ENCODE measurements around the gene CPNE9. TPM values are rescaled to one million over a fixed set of nuclear protein-coding genes. Genes with fewer than 3 reads are reported as not detected.

CPNE9 gene
- total and polyA plus RNA-seq, 2 experiments from 2014 or later = 7.0 to 8.8 TPM

DNA sequence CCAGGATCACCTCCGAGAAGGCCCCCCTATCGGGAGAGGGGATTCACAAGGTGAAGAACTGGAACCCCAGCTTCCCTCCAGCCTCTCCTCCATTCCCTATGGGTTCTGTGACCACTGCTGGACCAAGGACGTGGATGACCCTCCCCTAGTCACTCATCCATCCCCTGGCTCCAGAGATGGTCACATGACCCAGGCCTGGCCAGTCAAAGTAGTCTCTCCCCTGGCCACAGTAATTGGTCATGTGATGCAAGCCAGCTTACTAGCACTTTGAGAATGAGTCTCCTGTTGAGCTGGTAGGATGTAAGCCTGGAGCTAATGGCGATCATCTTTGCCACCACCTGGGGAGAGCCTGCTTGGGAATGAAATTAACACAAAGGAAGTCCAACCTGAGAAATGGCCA, 62.2 kb downstream of the CPNE9 start (continued):
- TF ChIP-seq, protein P1, sequence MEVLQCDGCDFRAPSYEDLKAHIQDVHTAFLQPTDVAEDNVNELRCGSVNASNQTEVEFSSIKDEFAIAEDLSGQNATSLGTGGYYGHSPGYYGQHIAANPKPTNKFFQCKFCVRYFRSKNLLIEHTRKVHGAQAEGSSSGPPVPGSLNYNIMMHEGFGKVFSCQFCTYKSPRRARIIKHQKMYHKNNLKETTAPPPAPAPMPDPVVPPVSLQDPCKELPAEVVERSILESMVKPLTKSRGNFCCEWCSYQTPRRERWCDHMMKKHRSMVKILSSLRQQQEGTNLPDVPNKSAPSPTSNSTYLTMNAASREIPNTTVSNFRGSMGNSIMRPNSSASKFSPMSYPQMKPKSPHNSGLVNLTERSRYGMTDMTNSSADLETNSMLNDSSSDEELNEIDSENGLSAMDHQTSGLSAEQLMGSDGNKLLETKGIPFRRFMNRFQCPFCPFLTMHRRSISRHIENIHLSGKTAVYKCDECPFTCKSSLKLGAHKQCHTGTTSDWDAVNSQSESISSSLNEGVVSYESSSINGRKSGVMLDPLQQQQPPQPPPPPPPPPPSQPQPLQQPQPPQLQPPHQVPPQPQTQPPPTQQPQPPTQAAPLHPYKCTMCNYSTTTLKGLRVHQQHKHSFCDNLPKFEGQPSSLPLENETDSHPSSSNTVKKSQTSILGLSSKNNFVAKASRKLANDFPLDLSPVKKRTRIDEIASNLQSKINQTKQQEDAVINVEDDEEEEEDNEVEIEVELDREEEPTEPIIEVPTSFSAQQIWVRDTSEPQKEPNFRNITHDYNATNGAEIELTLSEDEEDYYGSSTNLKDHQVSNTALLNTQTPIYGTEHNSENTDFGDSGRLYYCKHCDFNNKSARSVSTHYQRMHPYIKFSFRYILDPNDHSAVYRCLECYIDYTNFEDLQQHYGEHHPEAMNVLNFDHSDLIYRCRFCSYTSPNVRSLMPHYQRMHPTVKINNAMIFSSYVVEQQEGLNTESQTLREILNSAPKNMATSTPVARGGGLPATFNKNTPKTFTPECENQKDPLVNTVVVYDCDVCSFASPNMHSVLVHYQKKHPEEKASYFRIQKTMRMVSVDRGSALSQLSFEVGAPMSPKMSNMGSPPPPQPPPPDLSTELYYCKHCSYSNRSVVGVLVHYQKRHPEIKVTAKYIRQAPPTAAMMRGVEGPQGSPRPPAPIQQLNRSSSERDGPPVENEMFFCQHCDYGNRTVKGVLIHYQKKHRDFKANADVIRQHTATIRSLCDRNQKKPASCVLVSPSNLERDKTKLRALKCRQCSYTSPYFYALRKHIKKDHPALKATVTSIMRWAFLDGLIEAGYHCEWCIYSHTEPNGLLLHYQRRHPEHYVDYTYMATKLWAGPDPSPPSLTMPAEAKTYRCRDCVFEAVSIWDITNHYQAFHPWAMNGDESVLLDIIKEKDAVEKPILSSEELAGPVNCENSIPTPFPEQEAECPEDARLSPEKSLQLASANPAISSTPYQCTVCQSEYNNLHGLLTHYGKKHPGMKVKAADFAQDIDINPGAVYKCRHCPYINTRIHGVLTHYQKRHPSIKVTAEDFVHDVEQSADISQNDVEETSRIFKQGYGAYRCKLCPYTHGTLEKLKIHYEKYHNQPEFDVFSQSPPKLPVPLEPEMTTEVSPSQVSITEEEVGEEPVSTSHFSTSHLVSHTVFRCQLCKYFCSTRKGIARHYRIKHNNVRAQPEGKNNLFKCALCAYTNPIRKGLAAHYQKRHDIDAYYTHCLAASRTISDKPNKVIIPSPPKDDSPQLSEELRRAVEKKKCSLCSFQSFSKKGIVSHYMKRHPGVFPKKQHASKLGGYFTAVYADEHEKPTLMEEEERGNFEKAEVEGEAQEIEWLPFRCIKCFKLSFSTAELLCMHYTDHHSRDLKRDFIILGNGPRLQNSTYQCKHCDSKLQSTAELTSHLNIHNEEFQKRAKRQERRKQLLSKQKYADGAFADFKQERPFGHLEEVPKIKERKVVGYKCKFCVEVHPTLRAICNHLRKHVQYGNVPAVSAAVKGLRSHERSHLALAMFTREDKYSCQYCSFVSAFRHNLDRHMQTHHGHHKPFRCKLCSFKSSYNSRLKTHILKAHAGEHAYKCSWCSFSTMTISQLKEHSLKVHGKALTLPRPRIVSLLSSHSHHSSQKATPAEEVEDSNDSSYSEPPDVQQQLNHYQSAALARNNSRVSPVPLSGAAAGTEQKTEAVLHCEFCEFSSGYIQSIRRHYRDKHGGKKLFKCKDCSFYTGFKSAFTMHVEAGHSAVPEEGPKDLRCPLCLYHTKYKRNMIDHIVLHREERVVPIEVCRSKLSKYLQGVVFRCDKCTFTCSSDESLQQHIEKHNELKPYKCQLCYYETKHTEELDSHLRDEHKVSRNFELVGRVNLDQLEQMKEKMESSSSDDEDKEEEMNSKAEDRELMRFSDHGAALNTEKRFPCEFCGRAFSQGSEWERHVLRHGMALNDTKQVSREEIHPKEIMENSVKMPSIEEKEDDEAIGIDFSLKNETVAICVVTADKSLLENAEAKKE (CRISPR knock-in tag; IDR thresholded peaks at IDR 0.05) = no peak

DNA sequence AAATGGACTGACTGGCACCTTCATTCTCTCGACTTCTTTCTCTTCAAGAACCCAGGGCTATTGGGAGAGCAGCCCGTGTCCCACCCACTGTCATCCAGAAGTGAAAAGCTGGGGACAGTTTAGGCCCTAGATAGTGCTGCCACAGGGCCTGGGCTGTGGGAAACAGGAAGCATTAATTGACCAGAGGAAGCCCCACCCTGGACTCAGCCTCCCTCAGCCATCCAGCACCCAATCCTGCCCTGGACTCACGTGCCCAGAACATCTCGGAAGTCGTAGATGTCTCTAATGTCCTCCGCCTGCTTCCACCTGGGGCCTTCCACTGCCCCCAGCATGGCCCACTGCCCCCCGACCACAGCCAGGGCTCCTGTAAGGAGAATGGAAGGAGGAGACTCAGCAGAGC, 63.8 kb downstream of the CPNE9 start:
- H3K4me2 ChIP-seq = no peak overlapping the region
- H3K4me3 Mint-ChIP-seq = no peak overlapping the region; the same call in 2 of the 3 replicates
- no peak overlapping the region for H2AFZ ChIP-seq
- H4K20me1 ChIP-seq (replicated peaks; ENCODE audit: insufficient read depth) = no peaks in the 10 kb centered on the region
- no peaks in the 10 kb centered on the region for H3K36me3 ChIP-seq (ENCODE audit: insufficient read depth)
- H3F3A ChIP-seq (replicated peaks; ENCODE audit: low read depth) = no peaks in the 10 kb centered on the region
- no peaks in the 10 kb centered on the region for H3K4me1 ChIP-seq (ENCODE audit: insufficient read depth)
- TF ChIP-seq CTCF (conservative IDR thresholded peaks at IDR 0.05; ENCODE audit: low read depth in 2 of 2) (no peak), STAT1 (IDR thresholded peaks at IDR 0.05; ENCODE audit: unreplicated experiment) (no peak), ZNF331 (CRISPR knock-in tag; IDR thresholded peaks at IDR 0.05; ENCODE audit: low read depth) (no peak), POLR2AphosphoS5 (IDR thresholded peaks at IDR 0.05; ENCODE audit: low read depth) (no peak)
- TF ChIP-seq, protein P2, sequence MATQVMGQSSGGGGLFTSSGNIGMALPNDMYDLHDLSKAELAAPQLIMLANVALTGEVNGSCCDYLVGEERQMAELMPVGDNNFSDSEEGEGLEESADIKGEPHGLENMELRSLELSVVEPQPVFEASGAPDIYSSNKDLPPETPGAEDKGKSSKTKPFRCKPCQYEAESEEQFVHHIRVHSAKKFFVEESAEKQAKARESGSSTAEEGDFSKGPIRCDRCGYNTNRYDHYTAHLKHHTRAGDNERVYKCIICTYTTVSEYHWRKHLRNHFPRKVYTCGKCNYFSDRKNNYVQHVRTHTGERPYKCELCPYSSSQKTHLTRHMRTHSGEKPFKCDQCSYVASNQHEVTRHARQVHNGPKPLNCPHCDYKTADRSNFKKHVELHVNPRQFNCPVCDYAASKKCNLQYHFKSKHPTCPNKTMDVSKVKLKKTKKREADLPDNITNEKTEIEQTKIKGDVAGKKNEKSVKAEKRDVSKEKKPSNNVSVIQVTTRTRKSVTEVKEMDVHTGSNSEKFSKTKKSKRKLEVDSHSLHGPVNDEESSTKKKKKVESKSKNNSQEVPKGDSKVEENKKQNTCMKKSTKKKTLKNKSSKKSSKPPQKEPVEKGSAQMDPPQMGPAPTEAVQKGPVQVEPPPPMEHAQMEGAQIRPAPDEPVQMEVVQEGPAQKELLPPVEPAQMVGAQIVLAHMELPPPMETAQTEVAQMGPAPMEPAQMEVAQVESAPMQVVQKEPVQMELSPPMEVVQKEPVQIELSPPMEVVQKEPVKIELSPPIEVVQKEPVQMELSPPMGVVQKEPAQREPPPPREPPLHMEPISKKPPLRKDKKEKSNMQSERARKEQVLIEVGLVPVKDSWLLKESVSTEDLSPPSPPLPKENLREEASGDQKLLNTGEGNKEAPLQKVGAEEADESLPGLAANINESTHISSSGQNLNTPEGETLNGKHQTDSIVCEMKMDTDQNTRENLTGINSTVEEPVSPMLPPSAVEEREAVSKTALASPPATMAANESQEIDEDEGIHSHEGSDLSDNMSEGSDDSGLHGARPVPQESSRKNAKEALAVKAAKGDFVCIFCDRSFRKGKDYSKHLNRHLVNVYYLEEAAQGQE (IDR thresholded peaks at IDR 0.05; ENCODE audit: unreplicated experiment) = no peak
- peaks cover 56% of the 10 kb centered on the region for H3K27me3 ChIP-seq (ENCODE audit: insufficient read depth)
- peaks cover 46% of the 10 kb centered on the region for H3K27me3 Mint-ChIP-seq (ENCODE audit: insufficient read depth, low read depth, poor library complexity)
- H3K4me1 Mint-ChIP-seq = peaks cover 18% of the 10 kb centered on the region
- H3K27ac ChIP-seq (ENCODE audit: low read depth) = no peak overlapping the region
- no peaks in the 10 kb centered on the region for H3K36me3 Mint-ChIP-seq (ENCODE audit: low read depth)
- no peaks in the 10 kb centered on the region for H3K79me2 ChIP-seq (replicated peaks; ENCODE audit: insufficient read depth)
- ATAC-seq (no peak), DNase-seq (ENCODE audit: low spot score) (no peak)
- H3K27ac Mint-ChIP-seq = no peak overlapping the region
- H3K9me3 Mint-ChIP-seq = no peaks in the 10 kb centered on the region
- no peak overlapping the region for H3K4me3 ChIP-seq
- H3K9me2 ChIP-seq (ENCODE audit: insufficient read depth) = no peaks in the 10 kb centered on the region
